HCEC 1CT (cell line): ENCODE data around the gene DIS3L2.
A peak's percentile ranks its signal among the peaks of the same experiment; 100 is the strongest.
"Not testable (repeated sequence)": the region's sequence is repeated elsewhere in the genome, so short reads cannot be mapped to it uniquely, and the experiment has no call there.

Source experiments
- DNase-seq: peaks from one replicate; pipeline ENCODE4 v3.0.0-alpha.2; 2017

DIS3L2 gene

DNA sequence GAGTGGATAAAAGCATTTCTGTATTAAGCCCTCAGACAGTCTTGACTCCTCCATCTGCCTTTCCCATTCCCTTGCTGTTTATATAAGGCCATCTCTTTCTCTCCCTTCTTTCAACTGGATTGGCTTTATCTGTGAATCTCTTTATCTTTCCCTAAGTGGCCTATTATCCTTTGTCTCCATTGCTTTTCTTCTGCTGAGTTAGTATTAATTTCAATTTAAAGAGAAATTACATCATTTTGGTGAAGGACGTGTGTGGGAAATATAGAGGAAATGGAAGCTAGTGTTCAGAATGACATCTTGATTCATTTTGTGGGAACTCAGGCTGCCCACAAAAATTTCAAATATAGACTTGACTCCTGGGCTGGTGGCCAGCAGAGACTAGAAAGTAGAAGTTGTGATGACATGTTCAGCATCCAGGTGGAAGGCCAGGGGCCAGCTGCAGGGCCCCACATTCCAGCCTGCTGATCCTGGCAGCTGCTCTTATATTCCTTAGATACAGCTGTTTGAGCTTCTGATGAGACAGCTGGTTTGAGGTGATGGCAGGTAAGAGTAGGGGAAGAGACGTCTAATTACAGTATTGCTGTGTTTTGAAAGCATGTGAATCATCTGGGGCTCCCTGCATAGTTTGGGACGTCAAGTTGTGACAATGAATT lies 52.3 kb downstream of the DIS3L2 start:
- peak; percentile 95 for DNase-seq

DNA sequence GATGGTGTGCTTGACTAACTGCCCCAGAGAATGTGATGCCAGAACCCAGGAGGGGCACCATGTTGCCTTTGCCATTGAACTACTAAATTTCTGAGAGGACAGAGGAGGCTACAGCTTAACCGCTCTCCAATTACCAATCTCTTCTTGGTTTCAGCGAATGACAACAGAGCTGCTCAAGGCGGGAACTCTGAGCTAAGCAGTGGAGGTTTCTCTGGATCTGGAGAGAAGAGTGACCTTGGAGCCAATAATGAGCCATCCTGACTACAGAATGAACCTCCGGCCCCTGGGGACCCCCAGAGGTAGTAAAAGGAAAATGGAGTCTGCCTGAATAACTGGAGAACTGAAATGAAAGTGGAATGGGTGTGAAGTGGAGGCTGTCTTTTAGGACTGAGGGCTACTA lies 53.2 kb downstream of the DIS3L2 start:
- DNase-seq = no peak

DNA sequence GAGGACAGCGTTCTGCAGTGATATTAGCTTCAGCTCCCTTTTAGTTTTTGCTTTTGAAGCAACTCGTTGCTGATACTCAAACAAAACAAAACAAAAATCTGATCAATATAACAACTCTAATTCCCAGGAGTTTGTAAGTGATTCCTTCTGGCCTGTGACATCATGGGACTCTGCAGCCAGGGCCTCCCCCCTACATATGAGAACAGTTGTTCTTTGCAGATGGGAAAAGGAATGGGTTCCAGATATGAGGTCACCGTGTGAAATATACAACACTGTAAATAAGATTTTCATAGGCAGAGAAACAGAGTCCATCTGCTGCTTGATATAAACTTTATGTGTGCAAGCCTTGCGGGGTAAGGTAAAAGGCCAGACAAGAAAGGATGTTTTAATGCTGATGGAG lies 56.7 kb downstream of the DIS3L2 start:
- no peak for DNase-seq

DNA sequence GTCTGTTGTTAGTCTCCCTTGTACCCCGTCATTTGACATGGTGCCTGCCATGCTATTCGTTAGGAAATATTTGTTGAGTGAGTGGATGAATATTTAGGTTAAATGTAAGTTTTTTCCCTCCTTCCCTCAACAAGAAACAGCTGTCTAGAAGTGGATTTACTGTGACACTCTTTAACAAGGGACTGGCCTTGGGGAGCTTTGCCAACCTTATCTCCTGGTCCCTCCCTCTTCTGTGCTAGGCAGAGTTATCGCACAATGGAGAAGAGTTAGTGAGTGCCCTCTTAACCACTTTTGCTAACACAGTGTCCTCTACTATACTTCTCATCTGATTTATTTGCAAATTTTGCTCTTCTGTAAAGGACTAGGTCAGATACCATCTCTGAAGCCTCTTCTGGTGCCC lies 61.2 kb downstream of the DIS3L2 start:
- DNase-seq = no peak

DNA sequence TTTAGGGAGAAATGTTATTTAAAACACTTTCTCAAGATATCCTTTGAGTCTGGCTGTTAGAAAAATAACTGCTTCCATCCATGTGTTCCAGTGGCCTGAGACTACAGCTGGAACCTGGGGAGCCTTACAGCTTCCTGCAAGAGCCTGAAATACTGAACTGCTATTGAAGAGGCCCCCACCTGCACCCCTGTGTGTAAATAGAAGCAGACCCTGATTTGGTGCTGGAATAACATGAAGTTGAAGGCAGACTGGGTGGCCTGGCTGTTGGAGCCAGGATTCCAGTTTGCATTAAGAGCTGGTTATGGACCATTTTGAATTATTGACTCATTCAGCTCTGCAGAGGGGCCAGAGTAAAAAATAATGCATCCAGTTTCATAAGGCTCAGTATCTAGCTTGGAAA lies 61.9 kb downstream of the DIS3L2 start:
- DNase-seq = no peak

DNA sequence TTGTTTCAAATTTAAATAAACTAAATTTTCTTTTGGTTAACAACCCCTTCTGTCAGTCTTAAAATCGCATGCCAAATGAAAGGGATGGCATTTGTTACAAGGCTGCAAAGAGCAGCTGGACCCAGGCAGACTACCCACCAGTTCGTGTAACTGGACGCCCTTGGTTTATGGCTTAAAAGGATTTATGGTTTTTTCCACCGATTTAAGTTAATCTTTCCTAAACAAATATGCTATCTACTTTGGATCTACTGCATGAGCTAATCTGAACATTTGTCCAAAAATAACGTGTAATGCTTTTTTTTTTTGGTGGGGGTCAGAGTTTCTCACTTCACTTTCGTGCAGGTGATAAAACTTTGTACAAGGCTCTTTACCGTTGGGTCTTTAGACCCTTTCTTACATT lies 62.9 kb downstream of the DIS3L2 start:
- no peak for DNase-seq

DNA sequence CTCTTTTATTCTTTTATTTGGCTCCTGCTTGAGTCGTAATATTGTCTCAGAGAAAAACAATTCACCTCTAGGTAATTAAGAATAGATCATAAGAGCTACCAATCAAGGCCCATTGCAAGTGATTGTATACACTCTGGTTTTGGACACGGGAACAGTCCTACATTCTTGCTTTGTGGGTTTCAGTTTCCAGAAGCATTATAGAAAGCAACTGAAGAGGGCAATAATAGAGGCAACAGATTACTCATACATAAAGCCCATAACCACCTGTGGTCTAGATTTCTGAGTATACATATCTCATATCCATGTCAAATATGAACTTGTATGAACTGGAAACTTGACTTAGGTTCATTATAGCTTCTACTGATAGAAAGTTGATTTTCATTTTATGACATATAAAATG lies 65.4 kb downstream of the DIS3L2 start:
- DNase-seq = no peak

DNA sequence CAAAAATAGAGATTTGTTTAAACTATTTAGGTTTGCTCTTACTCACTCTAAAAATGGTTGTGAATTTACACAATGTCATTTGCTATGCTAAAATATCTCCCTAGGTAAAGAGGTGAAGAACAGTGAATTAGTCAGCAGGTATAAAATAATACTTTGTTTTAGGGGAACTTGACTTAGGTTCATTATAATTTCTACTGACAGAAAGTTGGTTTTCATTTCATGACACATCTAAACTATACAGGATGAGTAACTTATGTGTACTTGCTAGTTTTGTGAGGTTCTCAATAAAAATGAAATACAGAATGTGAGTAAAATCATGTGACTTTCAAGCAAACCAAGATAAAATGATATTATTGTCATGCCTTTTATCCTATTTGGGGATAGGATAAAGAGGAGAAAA lies 66.0 kb downstream of the DIS3L2 start:
- no peak for DNase-seq

DNA sequence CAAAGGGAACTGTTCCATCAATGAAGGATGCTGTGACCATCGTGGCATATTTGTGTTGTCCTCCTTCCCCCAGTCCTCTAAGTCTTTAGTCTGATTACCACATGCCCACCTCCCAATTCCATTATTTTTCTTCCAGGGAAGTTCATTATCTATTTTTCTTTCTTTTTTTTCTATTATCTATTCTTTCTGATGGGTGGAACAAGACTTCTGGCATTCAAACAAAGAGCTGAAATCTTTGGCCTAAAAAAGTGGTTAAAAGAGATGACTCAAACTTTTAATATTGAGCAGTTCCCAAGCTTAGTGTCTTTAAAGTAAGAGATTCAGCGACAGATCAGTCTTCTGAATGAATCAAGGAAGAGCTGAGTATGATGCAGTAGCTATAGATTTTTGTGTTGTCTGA lies 66.6 kb downstream of the DIS3L2 start:
- DNase-seq = no peak

DNA sequence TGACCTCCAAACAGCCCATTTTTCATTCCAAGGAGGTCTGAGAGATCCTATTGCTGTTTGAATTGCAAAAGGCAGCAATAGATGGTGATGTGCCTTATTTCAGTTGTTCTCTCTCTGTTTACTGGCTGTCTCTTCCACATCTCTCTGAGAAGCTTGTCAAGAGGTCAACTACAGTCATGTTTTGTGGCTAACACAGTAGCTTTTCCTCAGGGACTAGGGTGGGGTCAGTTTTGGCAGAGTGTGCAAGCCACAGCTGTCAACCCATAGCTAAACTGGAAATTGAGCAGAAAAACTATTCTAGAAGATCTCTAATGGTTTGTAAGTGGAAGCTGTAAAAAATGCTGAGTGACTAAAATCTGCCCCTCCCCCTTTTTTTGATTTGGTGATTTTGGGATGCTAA lies 67.1 kb downstream of the DIS3L2 start:
- peak; percentile 36 for DNase-seq

DNA sequence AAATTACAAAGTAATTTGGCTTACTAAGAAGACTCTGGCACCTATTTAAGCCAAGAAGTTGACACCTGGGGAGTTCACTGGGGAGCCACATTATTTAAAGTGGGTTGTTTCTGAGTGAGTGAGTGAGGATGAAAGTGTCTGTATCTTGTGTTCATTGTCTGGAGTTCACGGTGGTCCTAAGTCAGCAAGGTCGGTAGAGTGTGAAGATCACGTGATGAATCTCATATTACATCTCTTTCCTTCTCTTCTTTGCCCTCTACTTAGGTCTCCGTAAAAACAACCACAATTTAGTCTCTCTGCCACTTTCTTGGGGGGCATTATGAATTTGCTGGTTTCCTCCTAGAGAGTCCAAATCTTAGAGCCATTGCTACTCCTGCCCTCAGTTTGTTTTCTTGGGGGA lies 67.8 kb downstream of the DIS3L2 start:
- no peak for DNase-seq

DNA sequence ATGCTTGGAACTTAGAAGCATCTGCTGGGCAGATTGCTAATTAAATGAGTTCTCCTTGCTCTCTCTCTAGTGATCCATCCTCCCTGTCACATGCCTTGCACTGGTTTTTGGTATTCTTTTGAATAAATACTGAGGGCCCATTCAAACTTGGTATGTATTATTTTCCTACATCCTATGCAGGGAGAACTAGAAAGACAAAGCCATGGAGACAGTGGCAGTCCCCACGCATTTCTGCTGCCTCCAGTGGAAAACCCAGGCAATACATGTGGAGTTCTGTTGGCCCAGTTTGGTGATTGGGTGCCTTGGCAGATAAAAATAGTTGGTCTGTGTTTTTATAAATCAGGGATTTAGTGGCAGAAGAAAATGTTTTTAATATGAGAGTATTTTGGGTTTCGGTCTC lies 68.7 kb downstream of the DIS3L2 start:
- no peak for DNase-seq

DNA sequence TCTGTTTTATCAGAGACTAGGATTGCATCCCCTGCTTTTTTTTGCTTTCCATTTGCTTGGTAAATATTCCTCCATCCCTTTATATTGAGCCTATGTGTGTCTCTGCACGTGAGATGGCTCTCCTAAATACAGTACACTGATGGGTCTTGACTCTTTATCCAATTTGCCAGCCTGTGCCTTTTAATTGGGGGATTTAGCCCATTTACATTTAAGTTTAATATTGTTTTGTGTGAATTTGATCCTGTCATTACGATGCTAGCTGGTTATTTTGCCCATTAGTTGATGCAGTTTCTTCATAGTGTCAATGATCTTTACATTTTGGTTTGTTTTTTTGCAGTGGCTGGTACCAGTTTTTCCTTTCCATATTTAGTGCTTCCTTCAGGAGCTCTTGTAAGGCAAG lies 73.8 kb downstream of the DIS3L2 start:
- not testable (repeated sequence) for DNase-seq

DNA sequence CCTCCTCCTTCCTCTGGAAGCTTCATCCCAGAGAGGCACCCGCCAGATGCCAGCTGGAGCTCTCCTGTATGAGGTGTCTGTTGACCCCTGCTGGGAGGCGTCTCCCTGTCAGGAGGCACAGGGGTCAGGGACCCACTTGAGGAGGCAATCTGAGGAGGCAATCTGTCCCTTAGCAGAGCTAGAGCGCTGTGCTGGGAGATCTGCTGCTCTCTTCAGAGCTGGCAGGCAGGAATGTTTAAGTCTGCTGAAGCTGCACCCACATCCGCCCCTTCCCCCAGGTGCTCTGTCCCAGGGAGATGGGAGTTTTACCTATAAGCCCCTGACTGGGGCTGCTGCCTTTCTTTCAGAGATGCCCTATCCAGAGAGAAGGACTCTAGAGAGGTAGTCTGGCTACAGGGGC lies 75.4 kb downstream of the DIS3L2 start:
- not testable (repeated sequence) for DNase-seq

DNA sequence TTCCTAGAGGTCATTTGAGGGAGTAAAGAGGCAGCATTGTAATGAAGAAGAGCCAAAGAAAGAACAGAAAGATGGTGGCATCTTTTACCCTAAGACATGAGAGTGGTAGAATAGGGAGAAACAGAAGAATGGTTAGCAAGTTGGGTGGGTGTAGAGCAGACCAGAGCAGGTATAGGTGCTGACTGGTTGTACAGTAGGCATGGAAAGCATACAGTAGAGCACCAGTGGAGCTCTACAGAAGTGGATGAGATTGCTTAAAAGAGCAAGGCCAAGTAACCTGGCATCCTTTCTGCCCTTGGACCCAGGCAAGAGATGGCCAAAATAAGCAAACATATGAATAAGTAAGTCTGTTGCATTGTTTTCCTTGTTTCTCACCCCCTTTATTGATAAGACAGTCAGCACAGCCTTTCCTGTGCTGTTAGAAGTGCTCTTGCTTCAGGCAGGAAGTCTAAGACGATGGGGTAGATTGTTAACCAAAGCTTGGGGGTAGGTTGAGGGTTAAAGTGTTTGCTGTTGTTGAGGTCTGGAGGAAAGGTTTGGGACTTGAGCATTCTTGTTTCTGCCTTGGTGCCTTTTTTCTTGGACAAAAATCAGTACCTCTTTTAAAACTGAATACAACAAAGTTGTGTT lies 76.9 kb downstream of the DIS3L2 start:
- DNase-seq = no peak

DNA sequence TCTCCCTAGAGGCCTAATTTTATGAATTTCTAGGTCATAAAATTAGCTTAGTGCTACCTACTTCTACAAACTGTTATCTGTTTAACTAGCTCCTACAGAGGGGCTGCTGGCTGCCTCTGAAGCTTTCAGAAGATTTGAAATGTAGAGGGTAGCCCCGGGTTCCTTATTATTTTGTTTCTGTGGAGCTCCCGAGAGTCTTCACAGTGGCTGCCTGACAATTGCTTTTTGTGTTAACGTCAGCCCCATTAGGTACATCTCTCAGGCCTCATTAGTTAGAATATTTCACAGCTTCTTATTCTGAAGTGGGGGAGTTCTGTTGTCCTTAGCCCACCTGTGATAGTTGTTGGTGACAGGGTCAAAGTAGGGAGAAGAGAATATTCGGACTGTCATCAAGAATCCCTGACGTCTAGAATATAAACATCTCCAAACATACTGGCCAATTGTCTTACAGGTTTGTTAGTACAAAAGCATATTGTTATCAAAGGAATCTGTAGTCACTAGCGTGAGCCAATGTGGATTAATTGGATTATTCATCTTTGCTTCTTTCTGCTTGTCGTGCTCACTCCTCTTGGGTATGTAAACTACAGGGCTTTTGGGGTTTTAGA lies 77.5 kb downstream of the DIS3L2 start:
- DNase-seq = no peak

DNA sequence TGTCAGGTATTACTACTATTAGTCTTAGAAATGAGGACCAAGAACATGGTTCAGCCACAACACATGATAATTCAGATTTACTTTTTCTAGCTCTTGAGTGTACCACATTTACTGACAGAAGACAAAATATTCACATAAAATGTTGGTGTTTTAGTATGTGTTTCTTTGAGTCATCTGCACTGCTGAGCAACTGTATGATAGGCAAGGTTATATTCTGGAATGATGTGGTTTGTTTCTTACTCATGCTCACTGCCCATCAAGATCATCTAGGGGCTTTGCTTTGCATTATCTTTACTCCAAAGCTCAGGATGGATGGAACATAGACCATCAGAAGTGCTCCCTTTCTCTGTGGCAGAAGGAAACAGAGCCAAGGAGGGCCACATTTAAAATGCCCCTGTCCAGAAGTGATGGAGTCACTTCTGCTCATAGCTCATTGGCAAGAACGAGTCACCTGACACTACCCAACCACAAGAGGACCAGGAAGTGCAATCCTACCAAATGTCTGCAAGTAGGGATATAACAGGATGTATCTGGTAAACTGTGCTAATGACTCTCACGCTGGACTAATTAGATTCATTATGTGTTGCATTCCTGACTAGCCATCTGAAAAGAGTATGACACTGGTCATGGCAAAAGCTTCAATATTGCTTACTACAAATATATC lies 81.5 kb downstream of the DIS3L2 start:
- DNase-seq = peak; percentile 18

DNA sequence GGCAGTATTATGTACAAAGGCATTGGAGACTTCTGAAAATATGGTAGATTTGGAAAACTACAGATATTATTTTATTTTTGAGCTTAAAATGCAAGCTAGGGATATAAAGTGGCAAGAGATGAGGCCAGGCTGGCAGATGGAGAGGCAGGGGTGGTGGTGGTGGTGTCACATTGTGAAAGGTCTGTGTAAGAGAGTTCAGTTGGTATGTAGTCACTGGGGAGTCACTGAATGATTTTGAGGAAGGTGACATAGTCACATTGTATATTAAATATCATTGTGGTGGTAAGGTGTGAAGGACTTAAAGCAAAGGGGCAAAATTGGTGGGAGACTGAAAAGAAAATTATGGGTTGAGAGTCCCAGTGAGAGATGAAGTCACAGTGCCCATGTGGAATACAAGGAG lies 82.5 kb downstream of the DIS3L2 start:
- DNase-seq = no peak

DNA sequence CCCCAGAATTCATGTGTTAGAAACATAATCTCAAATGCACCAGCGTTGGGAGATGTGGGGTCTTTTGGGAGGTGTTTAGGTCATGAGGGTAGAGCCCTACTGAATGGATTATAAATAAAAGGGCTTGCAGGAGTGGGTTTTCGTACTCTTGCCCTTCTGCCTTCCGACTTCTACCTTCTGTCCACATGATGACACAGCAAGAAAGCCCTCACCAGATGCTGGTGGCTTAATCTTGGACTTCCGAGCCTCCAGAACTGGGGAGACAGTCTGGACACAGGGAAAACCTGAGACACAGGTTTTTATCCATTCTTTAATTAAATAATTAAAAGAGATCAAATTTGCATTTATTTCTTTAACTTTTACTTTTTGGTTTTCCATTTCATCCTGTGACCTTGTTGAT lies 87.8 kb downstream of the DIS3L2 start:
- DNase-seq = no peak

DNA sequence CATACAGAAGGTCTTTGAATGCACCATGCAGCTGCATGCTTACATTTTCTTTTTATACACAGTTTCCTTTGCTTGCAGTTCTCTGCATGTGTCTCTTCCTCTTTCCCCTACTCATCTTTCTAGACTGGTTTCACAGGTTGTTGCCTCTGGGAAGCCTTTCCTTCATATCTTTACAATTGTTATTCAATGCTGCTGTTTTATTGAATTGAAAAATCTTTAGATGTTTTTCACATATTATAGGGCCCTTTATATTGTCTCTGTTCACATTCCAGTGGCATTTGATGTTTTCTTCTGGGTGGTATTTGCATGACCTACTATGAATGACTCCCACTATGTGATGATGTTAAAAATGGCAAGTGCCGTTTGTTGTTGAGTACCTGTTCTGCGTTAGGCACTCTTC lies 91.1 kb downstream of the DIS3L2 start:
- no peak for DNase-seq

DNA sequence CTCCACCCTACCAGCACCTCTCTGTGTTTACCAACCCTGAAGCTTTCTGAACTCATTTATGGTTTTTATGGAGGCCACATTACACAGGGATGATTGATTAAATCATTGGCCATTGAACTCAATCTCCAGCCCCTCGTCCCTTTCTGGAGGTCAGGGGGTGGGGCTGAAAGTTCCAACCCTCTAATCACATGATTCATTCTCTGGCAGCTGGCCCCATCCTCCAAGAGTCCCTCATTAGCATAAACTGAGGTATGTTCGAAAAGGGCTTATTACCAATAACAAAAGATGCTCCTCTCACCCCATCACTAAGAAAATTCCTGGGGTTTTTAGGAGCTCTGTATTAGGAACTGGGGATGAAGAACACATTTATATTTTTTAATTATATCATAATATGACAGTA lies 92.3 kb downstream of the DIS3L2 start:
- DNase-seq = no peak

DNA sequence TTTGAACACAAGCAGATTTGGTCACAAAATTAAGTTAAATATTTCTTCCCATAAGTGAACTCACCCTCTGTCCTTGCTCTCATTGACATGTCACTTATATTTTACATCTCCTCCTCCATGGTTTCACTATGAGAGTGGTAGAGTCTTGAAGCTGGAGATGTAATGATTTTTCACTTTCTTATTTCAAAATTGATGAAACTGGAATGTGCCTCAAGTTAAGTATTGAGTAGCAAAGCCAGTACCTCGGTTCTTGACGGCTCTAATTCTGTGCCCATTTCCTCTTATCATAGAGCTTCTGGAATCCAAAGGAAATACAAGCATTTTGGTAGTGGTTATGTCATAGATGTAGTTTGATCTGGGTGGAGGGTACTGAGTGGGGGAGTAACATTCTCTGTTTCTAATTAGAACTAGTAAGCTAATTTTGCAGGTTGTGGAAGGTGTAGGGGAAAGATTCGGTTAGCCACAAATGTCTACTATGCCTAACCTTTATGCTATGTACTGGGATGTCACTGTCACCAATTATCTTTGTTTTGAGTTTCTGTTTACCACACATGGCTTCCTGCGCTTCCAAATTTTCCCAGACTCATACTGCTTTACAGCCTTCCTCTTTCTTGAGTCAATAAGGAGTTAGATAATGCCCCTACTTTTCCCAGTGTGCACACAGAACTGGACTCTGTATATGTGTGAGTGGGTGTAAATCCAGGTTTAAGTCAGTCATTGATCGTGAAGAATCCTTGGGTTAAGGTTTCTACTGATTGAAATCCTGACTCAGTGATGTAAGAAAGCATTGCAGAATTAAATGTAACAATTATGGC lies 96.8 kb downstream of the DIS3L2 start:
- DNase-seq = no peak

DNA sequence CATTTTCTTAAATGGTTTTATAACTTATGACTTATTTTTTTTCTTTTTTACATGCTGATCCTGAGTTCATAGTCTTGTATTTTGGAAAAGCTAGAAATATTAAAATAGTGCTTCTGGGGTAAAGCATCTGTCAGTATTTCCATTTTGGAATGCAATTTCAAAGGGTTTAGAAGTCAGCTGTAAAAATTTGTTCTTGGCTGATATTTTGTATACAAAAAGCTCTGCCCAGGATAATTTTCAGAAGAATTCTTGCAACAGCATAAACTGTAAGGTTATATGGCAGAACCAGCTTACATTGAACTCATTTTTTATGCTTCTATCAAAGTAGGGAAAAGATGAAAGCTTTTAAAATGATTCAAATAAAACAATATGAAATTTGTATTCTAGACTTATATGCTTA lies 97.4 kb downstream of the DIS3L2 start:
- no peak for DNase-seq
